ENCODE results near the gene SPNS2. TPM values are rescaled to one million over a fixed set of nuclear protein-coding genes. Genes with fewer than 3 reads are reported as not detected.

Gene SPNS2, protein sequence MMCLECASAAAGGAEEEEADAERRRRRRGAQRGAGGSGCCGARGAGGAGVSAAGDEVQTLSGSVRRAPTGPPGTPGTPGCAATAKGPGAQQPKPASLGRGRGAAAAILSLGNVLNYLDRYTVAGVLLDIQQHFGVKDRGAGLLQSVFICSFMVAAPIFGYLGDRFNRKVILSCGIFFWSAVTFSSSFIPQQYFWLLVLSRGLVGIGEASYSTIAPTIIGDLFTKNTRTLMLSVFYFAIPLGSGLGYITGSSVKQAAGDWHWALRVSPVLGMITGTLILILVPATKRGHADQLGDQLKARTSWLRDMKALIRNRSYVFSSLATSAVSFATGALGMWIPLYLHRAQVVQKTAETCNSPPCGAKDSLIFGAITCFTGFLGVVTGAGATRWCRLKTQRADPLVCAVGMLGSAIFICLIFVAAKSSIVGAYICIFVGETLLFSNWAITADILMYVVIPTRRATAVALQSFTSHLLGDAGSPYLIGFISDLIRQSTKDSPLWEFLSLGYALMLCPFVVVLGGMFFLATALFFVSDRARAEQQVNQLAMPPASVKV
- 18.6 TPM for total RNA-seq
- long read RNA-seq, partial matches to known transcripts: 20 of 28 reads
- long read RNA-seq, other reads (novel, unspliced or antisense): 7 of 28 reads

DNA sequence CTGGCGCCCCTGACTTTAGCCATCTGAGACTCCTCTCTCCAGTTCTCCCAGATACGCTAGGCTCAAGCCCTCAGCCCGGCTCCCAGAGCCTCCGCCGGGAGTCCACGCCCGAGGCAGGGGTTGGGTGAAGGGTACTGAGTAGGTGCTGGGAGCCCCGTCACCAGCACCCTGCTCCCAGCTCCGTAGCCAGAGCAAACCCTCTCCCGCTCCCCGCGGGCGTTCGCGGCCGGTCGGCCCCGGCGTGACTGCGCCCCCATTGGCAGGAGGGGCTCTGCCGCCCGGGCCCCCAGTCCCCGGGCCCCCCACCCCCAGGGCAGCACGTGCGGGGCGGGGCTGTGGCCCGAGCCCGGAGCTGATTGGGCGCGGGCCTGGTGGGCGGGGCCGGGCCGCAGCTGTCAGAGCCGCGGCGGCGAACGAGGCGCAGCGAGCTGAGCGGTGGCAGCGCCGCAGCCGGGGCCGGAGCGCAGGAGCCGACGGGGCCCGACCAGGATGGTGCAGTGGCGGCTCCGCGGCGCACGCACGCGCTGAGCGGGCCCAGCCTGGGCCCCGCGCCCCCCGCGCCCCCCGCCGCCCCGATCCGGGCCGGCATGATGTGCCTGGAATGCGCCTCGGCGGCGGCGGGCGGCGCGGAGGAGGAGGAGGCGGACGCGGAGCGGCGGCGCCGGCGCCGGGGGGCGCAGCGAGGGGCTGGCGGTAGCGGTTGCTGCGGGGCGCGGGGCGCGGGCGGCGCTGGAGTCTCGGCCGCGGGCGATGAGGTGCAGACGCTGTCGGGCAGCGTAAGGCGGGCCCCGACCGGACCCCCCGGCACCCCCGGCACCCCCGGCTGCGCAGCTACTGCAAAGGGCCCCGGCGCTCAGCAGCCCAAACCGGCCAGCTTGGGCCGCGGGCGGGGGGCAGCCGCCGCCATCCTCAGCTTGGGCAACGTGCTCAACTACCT, at the start of gene SPNS2:
SPNS2 (plus strand) TSS at position 421 of the 937 bp plus-strand sequence; CDS start at position 588, 167 bp downstream.
- no peak for DNase-seq (ENCODE audit: low spot score)

DNA sequence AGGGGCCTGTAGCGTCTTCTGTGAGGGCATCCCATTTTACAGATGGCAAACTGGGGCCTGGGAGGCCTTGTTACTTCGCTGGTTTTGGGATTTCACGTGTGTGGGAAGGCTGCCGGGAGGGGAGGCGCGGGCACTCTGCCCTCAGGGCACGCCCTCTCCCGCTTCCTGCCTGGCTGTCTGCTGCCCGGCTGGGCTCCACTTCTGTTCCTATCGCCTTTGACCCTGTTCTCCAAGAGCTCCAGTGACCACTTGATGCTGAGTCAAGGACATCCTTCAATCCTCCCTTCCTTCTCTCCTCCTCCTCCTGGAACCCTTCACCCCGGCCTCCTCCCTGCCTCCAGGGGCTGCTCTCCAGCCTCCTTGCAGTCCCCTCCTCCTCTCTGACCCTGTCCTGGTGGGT, 48.9 kb upstream of the SPNS2 start:
- DNase-seq (ENCODE audit: low spot score): no peak

GRCh38 chr17:4450710-4451316, 47.9 kb upstream of the SPNS2 start:
- no peak for DNase-seq (ENCODE audit: low spot score)

DNA sequence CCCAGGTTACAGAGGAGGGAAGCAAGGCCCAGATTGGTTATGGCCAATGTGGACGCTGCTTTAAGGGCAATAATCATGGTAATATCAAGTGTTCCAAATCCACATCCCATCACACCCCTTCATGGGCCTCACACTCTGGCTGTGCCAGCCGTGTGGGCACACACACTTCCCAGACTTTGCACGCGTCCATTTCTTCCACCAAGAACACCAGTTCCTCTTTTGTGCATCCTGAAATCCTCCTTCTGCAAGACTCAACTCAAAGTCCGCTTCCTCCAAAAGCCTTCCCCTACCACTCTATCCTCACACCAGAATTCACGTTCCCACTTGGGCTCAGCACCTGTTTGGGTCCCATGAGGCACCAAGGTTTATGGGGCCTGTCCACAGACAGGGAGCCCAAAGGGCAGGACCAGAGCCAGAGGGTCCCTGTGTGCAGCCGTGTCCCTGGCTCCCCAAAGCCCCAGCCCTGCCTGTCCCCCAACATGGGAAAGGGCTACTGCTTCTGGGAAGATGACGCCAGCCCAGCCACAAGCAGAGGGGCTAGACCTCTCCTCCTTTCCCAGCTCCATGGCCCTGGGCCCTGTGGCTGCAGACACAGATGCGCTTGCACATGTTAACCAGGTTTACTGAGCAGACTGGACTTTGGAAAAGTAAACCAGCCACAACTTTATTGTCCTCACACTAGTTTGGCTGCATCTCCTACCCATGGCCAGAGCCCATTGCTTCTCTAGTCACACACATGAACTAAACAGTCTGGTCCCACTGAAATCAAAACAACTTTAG, 44.7 kb upstream of the SPNS2 start:
- DNase-seq (ENCODE audit: low spot score): no peak

- no peak for DNase-seq (ENCODE audit: low spot score)
These were observed 38.0 kb upstream of the SPNS2 start for GRCh38 chr17:4460661-4461060.

- DNase-seq (ENCODE audit: low spot score): no peak
These were observed 34.7 kb upstream of the SPNS2 start for GRCh38 chr17:4463818-4464476.

GRCh38 chr17:4465786-4466185, 32.9 kb upstream of the SPNS2 start:
- DNase-seq (ENCODE audit: low spot score): no peak

DNA sequence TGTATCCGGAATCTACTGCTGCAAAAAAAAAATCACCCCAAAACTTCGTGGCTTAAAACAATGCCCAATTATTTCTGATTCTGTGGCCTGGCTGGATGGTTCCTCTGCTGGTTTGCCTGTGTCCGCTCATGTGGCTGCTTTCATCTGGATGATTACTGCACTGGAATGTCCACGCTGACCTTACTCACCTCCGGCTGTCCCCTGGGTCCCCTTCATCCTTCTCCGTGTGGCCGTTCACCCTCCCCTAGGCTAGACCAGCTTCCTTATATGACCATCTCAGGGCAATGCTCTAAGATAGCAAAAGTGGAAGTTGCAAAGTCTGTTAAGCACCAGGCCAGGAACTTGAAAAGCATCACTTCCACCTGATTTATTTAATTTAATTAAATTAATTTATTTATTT, 31.4 kb upstream of the SPNS2 start:
- DNase-seq (ENCODE audit: low spot score): no peak

- no peak for DNase-seq (ENCODE audit: low spot score)
These were observed 29.1 kb upstream of the SPNS2 start for GRCh38 chr17:4469552-4469951.

- DNase-seq (ENCODE audit: low spot score): no peak
These were observed 26.4 kb upstream of the SPNS2 start for GRCh38 chr17:4472286-4472685.

- no peak for DNase-seq (ENCODE audit: low spot score)
These were observed 24.6 kb upstream of the SPNS2 start for GRCh38 chr17:4474093-4474492.

DNA sequence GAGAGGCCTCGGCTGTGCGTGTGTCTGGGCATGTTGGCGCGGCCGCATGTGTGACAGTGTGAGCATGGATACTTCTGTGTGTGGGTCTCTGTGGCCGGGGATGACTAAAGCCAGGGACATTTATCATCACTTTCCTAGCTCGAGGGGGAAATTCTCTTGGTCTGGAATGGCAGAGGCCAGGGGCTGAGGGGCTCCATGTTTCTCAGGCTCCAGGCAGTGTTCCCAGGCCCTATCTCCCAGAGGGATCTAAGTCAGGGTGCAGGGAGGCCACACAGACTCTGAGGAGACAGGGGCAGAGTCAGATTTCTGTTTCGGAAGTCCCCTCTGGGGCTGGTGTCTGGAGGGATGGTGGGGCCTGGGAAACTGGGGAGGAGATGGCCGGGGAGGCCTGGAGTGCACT, 23.7 kb upstream of the SPNS2 start:
- no peak for DNase-seq (ENCODE audit: low spot score)

- no peak for DNase-seq (ENCODE audit: low spot score)
These were observed 23.2 kb upstream of the SPNS2 start for GRCh38 chr17:4475463-4475862.

- DNase-seq (ENCODE audit: low spot score): no peak
These were observed 22.7 kb upstream of the SPNS2 start for GRCh38 chr17:4476017-4476416.

DNA sequence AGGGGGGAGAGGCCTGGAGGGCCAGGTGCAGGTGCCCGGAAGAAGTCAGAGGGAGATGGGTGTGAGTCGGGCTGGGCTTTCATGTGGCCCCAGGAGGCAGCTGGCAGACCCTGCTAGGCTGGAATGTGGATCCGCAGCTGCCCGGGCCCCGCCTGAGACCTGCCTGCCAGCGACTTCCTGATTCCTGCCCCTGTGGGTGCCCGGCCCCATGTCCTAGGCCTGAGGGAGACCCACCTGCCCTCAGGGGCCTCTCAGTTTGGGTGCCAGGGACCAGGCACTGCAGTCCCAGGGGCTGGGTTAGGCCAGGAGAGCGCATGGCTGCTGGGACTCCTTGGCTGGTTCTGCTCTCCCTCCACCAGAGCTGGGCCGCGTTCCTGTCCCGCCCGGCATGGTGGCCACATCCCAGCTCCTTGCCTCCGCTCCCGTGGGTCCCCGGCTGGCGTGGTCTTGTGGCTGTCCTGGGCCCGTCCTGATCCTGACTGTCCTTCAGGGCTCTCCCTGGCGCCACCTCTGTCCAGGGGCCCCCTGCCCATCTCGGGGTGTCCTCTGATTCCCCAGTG, 22.1 kb upstream of the SPNS2 start:
- DNase-seq (ENCODE audit: low spot score): no peak

GRCh38 chr17:4477255-4477791, 21.4 kb upstream of the SPNS2 start:
- no peak for DNase-seq (ENCODE audit: low spot score)

DNA sequence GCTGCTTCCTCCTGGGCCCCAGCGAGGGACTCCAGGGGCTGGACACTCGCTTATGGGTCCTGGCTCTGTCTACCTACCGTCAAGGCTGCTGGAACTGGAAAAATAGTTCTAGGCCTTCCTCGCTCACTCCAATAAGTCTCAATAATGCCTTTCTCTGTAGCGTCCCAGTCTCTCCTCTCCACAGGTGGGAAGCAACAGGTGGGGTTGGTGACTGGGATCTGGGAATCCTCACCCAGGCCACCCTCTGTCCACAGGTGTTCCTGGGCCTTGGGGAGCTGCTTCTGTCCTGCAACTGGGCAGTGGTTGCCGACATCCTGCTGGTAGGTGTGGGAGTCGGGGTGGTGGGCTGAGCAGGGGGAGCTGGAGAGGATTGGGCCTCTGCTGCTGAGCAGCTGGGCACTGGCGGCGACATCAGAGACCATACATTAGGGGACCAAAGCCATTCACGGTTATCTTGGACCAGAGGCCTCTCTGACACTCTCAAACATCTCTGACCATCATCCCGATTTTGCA, 20.3 kb upstream of the SPNS2 start:
- no peak for DNase-seq (ENCODE audit: low spot score)

DNA sequence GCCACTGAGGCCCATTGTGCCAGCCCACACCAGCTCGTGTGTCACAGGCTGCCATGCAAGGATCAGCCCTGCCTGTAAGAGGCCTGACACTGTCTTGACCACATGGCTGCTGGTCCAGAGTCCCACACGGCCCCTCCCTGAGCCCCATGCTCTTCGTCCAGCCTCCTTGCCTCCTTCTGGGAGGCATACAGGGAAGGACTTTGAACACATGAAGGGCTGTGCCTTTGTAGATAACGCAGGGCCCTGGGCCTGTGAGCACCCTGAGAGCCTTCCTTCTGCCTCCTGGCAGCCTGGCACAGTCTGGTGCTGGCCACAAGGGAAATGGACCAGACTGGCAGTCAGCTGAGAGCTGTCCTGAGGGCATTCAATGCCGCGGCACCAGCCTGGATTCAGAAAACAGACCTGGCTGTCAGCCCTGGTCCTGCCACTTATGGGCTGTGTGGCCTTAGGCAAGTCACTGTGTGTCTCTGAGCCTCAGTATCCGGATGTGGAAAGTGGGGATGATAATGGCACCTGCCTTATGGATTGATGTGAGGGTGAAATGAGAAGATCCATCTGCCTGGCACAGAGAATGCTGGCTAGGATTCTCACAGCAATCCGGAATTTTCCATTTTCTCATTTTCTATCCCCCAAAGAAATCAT, 19.2 kb upstream of the SPNS2 start:
- no peak for DNase-seq (ENCODE audit: low spot score)

All from mesenteric fat pad (tissue), 1 donor.